ENCODE results near the gene BCL2L14.

- TF ChIP-seq POLR2AphosphoS5 (IDR thresholded peaks at IDR 0.05; ENCODE audit: borderline replicate concordance, low read depth, low read length) = no peak; the same call in 1 of the 2 replicates
- no peak for TF ChIP-seq EZH2 (IDR thresholded peaks at IDR 0.05)
Observed at GRCh38 chr12:12133785-12134184, 63.0 kb downstream of the BCL2L14 start.
